NCI-H524 (cell line): ENCODE data around the gene TMPRSS13.
"Not testable (repeated sequence)": the region's sequence is repeated elsewhere in the genome, so short reads cannot be mapped to it uniquely, and the experiment has no call there.

Experiments
- DNase-seq, 2 experiments: peaks; one replicate each; lab custom pipeline; 2025; lab: John Stamatoyannopoulos, UW

TMPRSS13 gene

DNA sequence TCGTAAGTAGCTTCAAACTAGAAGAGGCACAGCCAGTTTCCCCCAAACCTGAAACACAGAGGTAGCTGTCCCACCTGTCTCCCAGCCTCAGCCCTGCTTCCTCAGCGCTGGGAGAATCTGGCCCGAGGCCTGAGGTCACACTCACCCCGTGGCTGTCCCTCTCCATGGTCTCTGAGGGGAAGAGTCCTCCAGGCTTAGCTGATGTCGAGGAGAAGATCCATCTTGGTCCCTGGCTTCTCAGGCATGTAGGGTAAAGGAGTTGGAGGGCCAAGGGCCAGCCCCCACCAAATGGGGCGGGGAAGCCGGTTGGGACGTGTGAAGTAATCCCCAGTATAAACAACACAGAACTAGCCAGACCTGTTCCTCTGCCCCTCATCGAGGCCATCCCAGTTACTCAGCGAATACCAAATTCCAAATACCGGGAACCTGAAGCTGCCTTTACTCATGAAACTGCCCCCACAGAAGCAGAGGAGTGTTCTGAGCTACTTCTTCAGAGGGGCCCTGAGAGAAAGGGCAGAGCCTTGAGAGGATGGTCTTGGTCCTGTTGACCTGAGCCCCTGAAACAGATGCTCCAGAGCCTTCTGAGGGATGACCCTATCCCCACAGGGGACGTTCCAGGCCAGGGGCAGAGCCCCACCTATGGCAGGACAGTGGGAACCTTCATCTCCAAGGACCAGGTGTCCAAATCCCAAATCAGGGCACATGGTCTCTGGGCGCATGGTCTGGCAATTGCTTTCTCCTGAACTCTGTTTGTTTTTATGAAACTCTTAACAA, at the start of gene TMPRSS13:
Gene TMPRSS13 (minus strand): TSS at position 261 of the 774 bp plus-strand sequence. CDS start 95 bp downstream, at position 166.
- no peak for DNase-seq

DNA sequence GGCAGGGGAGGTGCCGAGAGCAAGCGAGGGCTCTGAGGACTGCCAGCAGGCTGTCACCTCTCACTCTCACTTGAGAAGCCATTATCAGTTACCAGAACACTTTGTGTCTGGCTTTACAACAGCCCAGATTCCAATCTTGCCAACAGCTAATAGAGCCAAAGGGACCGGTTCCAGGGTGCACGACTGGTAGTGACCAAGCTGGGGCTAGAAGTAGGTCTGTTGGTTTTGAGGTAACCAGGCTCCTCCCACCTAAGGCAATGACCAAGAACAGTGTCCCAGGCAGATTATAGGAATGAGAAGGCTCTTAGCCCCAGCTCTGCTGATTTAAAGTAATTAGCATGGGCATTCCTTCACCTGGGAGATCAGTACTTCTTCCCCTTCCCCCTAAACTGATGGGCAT, 49.8 kb upstream of the TMPRSS13 start:
- no peak for DNase-seq

DNA sequence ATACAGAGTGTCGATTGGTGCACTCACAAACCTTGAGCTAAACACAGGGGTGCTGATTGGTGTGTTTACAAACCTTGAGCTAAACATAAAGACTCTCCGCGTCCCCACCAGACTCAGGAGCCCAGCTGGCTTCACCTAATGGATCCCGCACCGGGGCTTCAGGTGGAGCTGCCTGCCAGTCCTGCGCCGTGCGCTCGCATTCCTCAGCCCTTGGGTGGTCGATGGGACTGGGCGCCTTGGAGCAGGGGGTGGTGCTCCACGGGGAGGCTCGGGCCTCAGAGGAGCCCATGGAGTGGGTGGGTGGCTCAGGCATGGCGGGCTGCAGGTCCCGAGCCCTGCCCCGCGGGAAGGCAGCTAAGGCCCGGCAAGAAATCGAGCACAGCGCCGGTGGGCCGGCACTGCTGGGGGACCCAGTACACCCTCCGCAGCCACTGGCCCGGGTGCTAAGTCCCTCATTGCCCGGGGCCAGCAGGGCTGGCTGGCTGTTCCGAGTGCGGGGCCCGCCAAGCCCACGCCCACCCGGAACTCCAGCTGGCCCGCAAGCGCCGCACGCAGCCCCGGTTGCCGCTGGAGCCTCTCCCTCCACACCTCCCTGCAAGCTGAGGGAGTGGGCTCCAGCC, 49.2 kb upstream of the TMPRSS13 start:
- DNase-seq: not testable (repeated sequence)

DNA sequence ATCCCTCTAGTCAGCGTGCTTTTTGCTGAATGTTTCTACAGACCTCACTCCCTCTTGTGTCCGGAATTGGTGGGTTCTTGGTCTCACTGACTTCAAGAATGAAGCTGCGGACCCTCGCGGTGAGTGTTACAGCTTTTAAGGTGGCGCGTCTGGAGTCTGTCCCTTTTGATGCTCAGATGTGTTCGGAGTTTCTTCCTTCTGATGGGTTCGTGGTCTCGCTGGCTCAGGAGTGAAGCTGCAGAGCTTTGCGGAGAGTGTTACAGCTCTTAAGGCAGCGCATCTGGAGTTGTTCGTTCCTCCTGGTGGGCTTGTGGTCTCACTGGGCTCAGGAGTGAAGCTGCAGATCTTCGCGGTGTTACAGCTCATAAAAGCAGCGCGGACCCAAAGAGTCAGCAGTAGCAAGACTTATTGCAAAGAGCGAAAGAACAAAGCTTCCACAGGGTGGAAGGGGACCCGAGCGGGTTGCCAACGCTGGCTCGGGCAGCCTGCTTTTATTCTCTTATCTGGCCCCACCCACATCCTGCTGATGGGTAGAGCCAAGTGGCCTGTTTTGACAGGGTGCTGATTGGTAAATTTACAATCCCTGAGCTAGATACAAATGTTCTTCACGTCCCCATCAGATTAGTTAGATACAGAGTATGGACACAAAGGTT, 48.5 kb upstream of the TMPRSS13 start:
- DNase-seq: not testable (repeated sequence)

DNA sequence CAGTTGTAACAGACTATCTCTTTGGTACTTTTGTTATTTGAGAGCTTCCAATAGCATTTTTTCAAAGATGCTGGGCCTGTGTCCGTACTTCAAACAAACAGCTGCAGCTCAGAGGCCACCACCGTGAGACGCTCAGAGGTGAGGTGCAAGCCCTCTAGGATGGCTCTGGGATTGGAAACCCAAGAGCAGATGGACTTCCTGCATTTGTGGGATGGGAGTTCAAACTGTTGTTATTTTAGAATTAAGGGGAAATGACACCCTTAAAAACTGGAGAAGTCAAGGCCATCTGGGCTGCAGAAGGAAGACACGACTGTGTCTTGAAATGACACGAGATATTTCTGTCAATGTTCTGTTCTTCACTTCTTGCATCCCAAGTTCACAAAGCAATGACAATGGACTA, 47.8 kb upstream of the TMPRSS13 start:
- DNase-seq: no peak

DNA sequence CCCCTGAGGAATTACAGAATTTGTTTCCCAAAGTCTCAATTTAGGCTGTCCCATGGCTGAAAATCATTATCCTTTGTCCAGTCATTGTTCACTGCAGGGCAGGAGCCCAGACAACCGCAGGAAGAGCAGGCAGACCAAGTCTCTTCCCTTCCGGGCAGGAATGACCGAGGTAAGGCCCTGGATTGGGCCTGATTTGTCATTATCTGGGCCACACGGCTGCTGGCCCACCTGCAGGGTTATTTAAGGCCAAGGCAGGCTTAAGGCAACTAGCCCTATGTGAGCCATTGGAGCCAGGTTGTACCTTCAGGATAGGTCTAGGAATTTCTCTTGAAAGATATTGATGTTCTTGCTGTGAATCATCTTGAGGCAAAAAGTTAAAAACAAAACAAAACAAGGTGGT, 47.2 kb upstream of the TMPRSS13 start:
- DNase-seq: no peak

DNA sequence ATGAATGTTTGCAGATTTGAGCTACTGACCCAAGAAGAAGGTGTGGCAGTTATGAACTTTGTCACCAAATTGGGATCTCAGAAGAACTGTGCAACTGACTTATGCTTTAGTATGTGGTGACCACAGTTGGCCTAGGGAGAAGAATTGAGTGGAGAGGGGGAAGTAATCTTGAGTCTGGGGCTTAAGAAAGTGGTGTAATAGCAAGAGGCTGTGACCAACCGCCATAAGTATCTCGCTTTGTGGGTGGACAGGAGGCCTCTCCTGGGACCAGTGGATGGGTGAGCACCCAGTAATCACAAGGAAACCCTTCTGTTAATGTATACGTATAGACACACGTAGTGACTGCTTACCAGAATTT, 44.3 kb upstream of the TMPRSS13 start:
- no peak for DNase-seq

DNA sequence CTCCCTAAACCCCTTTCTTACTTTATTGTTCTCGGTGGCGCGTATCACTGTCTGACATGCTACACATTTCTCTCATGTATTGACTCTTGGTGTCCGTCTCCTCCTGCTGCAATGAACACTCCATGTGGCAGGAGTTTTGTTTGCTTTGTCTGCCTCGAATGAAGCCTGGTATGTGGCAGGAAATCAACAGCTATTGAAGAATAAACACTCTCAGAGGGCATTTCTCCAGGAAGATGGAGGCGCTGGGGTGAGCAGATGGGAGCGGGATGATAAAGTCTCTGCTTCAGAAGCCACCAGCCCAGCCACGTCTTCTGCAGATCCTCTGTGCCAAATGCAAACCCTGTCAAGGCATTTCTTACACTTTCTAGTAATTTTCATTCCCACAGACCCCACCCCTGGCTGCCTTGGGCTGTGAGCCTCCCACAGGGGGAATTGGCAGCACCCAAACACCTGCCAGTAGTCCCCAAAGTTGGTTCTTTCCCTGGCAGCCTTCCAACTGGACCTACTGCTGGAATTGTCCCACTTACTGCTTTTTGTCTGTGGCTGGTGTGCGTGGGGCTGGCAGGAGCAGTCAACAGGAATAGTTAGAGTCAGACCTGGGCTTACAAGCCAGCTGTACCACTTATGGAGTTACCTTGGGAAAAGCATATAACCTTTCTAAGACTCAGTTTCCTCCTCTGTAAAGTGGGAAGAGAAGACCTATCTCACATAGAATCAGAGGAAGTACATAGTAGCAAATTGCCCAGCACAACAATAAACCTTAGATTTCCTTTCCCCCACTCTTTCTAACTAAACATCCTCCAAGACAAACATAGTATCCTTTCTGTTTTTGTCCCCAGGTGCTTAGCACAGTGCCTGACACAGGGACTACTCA, 43.7 kb upstream of the TMPRSS13 start:
- DNase-seq: no peak

DNA sequence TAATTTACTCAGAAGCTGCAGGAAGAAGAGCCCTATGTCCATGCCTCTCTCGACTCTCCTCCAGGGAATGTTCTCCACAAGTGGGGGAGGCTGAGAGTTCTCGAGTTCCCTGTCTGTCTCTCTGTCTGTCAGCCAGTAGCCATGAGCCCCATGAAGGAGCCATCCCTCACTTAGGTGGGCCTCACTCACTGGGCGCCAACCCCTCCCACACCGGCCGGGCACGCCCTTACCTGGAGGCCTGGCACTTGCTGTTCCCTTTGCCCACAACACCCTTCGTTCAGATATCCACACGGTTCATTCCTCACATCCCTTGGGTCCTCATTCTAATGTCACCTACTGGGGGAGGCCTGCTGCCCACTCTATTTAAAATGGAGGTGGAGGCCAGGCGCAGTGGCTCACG, 42.8 kb upstream of the TMPRSS13 start:
- no peak for DNase-seq

DNA sequence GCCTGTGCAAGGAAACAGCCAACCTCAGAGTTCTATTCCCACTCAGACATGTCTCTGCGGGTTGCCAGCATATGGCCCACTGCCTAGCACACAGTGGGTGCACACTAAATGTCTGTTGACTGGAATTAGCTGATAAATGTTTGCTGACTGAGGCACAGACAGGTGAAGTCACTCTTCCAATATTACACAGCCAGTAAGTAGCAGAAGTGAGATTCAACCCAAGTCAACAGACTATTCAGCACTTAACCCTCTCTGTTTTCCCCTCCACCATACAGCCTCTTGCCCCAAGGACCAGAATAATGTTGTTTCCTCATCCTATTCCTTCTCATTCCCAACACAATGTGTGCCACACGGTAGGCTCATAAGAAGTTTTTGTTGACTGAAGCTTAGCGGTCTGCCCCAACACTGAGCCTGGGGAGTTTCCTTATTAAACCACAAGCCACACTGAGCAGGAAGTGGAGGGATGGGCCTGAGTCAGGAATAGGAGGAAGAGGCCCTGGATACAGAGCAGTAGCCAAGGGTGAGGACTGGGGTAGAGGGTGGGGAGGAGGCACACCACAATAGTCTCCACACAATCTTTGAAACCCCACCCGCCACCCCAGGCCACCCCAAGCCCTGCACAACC, 41.3 kb upstream of the TMPRSS13 start:
- DNase-seq: no peak

DNA sequence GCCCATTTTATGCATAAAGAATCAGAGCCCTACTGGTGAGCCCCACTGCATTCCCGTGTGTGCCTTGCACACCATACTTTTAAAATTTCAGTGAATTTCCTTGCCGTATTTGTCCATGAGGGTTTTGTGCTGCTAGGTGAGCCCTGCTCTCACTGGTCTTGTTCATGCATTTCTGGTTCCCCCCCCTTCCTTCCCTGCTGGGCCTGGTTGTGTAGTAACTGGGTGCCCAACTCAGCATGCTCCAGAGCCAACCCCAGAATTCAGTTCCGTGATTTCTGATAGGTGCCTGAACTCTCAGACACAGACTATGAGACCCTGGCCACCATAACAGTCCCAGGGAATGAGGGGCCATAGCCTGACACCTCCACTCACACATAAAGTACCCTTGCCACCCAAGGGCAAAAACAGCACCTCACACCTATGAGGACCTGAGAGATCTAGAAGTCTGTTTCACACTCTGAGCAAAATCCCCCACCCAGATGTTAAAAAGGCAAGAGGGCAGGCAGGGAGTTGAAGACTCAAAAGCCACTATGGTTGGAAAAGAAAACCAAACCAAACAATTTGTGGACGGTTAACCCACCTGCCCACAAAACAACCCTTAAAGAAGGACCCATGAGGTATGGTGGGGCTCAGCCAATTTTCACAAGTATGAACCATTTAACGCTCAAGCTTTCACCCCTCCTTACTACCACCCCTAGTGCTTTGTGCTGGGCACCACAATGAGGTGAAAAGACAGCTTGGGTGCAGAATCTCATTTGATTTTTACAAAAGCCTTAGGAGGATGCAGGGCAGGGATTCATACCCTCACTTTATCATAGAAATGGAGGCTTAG, 40.2 kb upstream of the TMPRSS13 start:
- no peak for DNase-seq

DNA sequence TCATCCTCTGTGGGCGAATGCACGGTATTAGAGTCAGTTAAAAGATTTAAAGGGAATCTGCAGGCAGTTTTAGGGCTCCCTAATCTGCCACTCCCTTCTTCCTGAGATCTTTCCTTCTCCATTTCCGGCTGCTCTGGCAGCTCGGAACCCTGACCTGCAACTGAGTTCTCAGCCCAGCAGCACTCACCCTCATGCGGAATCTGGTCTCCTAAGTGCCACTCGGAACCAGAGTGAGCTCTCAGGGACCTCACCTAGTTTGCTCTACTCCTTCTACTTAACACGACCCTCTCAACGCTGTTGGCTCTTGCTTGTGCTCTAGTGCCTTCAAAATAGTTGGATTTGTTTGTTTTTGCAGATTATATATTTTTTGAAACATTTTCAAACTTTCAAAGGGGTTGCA, 37.7 kb upstream of the TMPRSS13 start:
- DNase-seq: no peak

DNA sequence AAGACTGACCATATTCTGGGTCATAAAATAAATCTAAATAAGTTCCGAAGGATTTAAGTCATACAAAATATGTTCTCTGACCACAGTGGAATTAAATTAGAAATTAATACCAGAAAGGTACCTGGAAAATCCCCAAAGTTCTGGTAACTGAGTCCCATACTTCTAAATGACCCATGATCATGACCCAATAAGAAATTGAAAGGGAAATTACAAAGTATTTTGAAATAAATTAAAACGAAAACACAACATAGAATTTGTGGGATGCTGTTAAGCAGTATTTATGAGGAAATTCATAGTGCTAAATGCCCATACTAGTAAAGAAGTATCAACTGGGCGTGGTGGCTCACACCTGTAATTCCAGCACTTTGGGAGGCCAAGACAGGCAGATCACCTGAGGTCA, 33.6 kb upstream of the TMPRSS13 start:
- DNase-seq: no peak

DNA sequence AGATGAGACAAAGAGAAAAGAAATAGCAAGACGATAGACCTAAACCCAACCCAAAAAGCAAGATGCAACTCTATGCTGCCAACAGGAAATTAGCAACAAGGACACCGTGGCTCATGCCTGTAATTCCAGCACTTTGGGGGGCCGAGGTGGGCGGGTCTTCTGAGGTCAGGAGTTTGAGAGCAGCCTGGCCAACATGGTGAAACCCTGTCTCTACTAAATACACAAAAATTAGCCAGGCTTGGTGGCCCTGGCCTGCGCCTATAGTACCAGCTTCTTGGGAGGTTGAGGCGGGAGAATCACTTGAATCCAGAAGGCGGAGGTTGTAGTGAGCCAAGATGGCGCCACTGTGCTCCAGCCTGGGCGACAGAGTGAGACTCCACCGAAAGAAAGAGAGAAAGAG, 32.7 kb upstream of the TMPRSS13 start:
- no peak for DNase-seq

DNA sequence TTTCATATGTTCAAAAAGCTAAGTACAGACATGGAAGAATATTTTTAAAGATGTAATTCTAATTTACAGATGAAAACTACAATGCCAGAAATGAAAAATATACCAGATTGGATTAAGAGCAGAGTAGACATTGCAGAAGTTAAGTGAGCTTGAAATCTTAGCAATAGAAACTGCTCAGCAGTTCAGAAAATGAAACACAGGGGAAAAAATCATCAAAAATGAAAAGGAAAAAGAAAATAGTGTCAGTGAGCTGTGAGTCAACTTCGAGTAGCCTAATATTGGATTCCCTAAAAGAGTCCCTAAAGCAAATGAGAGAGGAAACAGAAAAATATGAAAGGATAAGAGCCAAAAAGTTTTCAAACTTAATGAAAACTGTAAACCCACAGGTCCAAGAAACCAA, 31.2 kb upstream of the TMPRSS13 start:
- no peak for DNase-seq

DNA sequence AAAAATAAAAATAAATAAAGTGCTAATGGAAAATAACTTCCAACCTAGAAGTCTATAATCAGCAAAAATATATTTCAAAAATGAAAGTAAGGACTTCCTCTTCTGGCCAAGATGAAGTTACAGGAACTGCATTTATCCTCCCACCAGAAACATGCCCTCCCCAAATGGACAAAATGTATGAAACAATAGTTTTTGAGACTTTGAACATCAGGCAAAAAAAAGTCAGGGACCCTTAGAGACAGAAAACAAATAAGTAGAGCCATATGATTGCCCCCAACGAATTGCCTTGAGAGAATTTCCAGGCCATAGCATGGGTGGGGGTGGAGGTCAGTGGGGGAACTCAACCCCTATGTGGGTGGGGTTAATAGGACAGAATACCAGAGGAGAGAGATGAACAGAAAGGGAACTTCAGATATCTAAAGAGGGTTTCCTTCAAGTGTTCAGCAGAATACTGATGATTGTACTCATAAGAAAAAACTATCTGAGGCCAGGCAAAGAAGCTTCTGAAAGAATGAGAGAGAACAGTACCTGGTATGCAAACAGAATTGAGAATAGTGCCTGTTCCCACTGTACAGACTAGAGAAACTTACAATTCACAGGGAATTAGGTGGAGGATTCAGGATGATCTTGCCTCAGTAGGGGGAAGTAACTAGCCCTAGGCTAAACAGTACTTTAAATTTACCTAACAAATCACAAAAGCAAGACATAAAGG, 30.4 kb upstream of the TMPRSS13 start:
- no peak for DNase-seq

DNA sequence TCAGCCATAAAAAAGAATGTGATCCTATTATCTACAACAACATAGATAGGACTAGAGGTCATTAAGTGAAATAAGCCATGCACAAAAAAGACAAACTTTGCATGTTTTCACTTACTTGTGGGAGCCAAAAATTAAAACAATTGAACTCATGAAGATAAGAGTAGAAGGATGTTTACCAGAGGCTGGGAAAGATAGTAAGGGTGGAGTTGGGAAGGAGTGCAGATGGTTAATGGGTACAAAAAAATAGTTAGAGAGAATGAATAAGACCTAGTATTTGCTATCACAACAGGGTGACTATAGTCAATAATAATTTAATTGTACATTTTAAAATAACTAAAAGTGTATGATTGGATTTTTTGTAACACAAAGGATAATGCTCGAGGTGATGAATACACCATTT, 29.7 kb upstream of the TMPRSS13 start:
- no peak for DNase-seq

DNA sequence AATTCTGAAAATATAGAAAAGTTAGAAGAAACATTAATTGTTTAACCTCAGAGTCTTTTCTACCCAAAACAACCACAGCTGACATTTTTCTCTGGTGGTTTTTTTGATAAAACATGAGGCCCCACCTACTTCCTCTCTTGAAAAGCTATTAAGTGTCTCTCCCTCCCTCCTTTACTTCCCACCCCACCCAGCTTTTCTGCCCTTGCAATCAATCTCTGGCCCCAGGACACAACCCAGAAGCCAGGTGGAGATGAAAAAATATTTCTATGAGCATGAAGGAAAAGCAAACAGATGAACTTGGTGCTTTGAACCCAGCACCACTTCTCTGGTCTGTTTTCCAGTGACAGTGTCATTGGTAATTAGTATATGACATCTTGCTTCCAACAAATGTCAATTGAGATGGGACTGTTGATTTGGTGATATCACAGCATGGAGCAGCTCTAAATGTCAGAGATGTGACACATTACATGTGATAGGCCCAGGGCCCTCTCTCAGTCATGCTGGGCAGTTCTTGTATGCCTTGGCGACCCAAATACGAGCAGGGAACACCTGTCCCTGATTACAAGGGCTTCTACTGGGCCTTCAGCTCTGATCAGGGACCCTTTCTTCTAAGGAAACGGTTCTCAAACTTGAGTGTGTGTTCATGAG, 23.9 kb upstream of the TMPRSS13 start:
- no peak for DNase-seq

DNA sequence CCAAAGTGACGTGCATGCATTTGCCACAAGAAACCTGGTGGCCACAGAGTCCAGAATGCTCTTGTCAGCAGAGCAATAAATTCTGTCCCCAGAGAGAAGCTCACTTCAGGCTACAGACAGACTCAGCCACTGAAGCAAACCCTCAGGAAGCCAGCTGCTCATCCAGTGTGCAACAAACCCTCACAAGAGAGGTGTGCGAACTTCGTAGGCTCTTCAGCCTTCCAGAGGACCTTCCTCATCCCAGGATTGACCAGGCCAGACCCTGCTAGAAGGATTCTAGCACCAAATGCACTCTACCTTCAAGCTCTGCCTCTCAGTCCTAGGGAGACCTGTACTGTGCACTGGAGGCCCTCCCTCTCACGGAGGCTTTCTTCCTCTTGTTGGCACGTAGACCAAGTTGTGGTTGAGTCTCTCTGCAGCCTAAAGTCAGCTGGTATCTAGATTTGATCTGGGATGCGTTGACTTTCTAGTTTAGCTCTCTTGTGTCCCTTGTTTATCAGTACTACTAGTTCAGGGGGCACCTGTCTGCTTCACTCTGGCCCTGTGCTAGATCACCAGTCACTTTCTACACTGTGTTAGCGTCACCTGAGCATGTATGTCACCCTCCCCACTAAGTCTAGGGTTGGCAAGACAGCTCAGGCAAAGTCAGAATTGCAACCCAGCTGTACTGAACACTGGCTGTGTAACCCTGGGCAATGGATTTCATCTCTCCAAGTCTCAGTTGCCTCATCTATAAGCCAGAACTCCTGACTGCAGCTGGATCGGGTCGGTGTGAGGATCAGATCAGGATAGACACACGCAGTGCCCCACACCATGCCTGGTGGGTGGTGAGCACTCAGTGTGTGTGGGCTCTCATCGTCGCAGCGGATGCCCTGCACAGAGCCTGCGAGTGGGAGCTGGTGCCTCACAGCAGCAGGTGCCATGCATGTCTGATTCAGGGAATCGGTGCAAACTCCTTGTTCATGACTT, 22.1 kb upstream of the TMPRSS13 start:
- DNase-seq: peak in 1 of 2 experiments; percentile 24
